Stimulated activated CD8-positive, alpha-beta memory T cell treated with anti-CD3 and anti-CD28 coated beads, Interleukin-2, amount 100 ng/mL, for 1 hour (primary cell): ENCODE measurements around the gene LTA4H.
"Not testable (repeated sequence)": the region's sequence is repeated elsewhere in the genome, so short reads cannot be mapped to it uniquely, and the experiment has no call there.

Experiments used
- DNase-seq, 2 donors: peaks; one replicate each; pipeline ENCODE4 v3.0.0-alpha.2; 2020; ENCODE audit warnings: low read depth in 2 of 2

The LTA4H gene

DNA sequence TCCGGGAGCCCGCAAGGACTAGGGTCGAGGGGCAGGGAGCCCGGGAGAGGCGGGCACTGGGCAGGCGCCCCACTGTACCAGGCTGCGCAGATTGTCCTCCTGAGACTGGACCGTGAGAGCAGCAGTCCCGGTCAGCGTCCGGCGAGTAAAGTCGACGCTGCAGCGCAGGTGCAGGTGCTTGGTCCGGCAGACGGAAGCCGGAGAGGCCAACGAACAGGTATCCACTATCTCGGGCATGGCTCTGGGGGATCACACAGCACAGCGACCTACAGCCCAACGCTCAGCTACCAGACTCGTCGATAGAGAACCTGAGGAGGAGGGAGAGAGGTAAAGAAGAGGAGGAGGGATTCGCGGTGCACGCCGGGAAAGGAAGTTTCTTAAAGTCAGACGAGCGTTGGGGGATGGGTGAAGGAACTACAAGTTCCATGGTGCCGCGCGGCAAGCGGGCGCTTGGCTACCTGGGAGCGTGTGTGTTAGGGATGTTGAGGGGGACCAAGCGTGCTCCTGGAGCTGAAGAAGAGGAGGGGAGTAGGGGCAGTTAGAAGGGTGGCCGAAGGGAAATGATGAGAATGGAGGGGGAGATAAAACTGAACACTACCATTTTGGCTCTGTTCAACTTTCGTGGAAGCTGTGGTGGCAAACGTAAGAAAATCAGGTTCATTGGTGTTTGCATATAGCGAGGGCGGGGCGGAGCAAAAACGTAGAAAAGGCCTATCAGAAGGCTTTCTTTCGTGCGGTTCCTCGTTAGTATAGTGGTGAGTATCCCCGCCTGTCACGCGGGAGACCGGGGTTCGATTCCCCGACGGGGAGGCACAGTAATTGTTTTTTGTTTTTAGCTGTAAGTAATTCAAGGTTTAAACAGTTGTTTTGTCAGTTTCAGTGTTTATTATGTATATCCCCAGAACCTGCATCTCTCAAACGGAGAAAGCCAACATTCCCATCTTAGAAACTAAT lies at the start of gene LTA4H:
TSS of gene LTA4H (minus strand) at position 305 of the 954 bp plus-strand sequence. CDS start at position 237, 68 bp downstream.
- peak; percentile 90 to 94 for DNase-seq

DNA sequence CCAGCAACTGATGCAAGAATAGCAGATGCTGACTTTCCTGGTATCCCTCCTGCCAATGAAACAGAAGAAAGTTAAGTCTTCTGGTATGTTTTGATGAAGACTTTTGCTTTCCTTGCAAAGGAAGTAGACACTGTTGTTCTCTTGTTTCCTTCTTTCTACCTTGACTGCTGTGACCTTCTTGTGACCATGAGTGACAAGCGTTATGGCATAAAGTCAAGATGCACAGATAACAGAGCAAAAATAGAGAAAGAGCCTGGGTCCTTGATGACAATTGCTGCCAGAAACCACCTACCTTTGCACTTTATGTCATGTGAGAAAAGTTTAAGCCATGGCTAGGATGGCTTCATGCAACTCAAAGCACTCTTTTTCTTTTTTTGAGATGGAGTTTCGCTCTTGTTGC lies 49.2 kb upstream of the LTA4H start:
- DNase-seq: no peak

DNA sequence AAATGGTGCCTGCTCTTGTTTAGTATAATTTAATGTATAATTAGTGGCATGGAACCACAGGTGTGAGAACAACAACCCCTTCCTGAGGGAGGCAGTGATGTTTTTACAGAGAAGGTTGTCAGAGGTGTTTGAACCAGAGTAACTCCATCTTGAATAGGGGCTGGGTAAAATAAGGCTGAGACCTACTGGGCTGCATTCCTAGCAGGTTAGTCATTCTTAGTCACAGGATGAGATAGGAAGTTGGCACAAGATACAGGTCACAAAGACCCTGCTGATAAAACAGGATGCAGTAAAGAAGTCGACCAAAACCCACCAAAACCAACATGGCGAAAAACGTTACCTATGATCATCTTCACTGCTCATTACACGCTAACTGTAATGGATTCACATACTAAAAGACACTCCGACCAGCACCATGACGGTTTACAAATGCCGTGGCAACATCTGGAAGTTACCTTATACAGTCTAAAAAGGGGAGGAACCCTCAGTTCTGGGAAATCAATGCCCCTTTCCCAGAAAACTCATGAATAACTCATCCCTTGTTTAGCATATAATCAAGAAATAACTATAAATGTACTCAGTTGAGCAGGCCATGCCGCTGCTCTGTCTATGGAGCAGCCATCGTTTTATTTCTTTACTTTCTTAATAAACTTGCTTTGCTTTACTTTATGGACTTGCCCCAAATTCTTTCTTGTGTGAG lies 47.8 kb upstream of the LTA4H start:
- no peak for DNase-seq

DNA sequence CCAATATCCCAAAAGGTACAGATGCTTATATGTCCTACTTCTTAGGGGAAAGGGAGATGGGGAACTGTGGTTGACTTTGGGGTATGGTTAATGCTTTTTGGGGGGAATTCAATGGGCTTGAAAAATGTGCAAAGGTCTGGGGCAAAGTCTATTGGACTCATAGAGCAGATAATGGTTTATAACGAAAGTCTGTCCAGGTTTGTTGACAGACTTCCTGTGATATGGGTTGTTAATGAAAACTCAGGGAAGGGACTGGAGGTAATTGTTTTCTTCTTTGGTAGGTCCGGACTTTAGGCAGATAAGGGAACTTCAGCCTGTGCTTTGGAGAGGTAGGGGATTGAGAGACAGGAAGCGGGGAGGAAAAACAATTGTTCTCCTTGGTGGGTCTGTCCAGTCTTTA lies 46.2 kb upstream of the LTA4H start:
- DNase-seq: no peak

DNA sequence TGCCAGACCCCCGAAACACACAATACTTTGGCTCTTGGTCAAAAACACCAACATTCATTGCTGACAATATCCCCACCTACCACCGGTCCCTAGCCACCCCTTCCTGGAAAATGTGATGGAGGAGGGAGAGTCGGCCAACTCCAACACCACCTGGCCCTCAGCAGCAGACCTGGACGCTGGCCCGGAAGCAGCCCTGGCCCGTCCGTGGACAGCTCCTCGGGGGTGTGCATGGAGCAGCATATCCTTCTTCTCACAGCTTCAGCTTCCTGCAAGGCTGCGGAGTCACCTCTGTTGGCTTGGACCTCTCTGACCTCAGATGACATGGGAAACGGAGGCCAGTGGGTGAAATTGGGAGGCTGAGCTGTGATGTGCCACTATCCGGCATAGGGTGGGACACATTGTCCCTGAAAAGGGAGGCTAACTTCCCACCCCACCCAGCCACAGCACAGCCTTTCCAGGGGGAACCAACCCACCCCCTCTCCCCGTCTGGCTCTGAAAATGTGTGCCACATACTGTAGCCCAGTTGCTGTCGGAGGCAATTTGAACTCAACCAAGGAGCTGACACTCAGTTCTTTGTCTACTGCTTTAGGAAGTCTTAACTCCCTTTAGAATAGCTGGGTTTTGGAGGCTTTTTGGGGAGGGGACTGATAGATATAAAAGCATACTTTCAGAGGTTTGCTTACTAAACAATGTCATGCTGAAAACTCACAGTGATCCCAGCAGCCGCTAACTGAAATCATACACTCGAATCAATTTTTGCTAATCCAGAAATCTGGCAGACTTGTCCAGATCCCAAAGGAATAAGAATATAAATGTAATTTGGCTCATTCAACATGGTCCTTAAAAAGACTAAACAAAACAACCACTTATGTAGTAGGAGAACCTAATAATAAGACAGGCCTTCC lies 43.1 kb upstream of the LTA4H start:
- no peak for DNase-seq

DNA sequence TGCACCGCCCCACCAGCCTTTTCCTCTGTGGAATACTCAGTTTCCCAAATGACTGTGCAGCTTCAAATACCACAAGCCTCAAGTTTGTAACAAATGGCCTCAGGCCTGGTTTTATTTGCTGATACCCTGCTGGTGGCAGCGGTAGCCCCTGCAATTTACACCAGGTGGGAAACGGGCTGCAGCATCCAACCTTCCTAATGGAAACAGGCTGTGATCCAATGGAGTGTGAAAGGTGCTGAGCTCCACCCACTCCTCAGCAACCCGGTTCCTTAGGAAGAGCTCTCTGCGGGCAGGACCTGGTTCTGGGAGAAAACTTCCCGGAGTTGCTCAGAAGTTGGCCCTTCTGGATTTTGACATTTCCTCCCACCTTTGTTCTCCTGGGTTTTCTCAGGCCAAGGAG lies 41.7 kb upstream of the LTA4H start:
- no peak for DNase-seq

DNA sequence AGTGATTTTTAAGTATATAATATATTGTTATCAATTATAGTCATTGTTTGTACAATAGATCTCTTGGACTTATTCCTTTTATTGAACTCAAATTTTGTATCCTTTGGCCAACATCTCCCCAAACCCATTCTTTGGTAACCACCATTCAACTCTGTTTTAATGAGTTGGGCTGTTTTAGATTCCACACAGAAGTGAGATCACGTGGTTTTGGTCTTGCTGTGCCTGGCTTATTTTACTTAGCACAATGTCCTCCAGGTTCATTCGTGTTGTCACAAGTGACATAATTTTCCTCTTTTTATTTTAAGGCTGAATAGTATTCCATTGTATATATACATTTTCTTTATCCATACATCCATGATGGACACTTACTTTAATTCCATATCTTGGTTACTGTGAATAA lies 40.2 kb upstream of the LTA4H start:
- no peak for DNase-seq

DNA sequence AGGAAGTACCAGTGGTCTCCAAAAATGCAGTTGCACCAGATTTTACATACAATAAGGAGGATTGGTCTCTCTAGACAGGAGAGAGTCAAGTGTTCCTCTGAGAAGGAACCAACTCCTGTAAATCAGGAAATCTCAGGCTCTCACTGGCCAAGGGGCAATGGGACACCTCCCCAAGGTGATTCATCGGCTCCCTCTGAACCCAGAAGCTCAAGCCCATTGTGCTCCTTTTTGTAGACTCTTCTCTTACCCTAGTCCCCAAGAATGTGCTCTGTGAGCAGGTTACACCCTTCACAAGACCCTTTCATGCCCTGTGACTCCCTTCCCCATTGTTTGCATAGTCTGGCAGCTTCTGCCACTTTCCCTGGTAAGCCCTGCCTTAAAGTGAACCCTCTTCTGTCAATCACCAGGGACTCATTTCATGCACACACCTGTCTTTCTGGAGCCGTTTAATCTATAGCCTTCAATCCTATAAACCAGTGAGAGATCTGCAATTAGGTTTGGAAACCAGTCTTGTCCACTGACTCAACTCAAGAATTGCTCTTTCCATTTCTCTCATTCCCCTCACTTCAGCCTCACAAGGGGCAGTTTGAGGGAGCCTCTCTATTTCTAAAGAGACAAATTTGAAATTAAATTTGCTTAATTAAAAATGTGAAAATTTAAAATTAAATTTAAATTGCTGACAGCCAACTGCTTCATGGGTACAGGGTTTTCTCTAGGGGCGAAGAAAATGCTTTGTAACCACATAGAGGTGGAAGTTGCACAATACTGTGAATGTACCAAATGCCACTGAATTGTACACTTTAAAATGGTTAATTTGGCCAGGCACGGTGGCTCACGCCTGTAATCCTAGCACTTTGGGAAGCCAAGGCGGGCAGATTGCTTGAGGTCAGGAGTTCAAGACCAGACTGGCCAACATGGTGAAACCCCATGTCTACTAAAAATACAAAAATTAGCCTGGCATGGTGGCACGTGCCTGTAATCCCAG lies 38.3 kb upstream of the LTA4H start:
- DNase-seq: no peak

DNA sequence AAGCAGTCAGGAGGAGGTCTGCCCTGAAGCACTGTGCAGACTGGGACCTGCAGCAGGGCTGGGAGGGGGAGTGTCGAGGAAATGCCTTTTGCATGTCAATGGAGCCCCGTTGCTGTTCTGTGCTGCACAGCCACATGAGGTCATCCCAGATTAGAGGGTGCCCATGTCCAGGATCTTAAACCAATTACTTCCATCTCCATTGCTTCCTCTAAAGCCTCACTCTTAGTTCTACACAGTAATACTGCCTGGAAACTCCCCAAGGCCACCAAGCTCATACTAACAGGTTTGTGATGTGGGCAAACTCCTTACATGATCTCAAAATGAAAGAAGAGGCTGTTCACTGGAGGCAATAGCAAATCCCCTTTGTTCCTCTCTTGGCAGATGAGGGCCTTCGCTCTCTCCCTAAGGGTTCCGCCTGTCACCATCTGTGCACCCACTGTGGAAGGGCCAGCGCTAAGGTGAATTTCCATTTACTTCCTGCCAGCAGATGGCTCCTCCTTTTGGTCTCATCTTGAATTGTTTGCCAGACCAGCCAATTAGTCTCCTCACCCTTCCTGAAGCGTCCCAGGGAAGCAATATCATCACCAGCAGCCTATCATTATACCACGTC lies 35.4 kb upstream of the LTA4H start:
- DNase-seq: no peak

DNA sequence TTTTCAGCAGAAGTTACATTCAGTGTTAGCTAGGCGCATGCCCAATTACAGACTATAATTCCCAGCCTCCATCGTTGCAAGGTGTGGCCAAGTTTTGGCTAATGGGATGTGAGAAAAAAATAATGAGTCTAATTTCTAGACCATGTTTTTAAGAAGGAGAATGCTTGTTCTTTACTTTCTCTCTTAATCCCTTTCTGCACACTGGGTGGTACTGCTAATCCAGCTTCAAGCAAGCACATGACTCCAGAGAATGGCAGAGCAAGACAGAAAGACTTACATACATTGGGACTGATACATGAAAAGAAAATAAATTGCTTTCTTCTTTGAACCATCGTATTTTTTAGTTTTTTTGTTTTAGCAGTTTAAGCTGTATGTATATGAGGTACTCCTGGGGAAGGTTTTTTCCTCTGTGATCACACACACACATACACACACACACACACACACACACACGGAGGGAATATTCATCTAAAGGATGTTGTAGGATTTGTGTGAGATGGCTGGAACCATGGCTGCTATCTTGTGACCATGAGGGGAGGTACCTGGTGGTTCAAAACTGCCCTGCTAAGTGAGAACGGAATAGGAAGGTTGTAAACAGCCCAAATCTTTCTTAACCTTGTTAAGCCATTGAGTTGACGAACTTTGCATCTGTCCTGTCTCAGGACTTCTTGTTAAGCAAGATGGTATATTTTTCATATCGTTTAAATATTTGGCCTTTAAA lies 34.3 kb upstream of the LTA4H start:
- no peak for DNase-seq

DNA sequence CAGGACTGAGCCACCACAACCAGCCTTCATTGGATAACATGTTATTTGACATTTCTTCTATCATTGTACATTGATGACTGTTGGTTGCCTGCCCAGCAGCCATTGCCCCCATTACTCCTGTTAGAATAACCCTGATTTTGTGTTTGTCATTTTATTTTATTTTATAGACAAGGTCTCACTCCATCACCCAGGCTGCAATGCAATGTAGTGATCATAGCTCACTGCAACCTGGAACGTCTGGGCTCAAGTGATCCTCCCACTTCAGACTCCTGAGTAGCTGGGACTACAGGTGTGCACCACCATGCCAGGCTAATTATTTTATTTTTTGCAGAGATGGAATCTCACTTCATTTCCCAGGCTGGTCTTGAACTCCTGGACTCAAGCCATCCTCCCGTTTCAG lies 33.2 kb upstream of the LTA4H start:
- DNase-seq: no peak

DNA sequence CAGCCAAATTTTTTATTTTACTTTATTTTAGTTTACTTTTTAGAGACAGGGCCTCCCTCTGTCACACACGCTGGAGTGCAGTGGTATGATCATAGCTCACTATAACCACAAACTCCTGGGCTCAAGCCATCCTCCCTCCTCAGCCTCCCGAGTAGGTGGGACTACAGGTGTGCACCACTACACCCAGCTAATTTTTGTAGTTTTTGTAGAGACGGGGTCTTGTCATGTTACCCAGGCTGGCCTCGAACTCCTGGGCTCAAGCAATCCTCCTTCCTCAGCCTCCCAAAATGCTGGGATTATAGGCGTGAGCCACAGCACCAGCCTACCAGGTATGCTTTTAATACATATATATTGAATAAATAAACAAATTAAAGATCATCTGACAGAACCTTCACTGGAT lies 32.7 kb upstream of the LTA4H start:
- DNase-seq: no peak

DNA sequence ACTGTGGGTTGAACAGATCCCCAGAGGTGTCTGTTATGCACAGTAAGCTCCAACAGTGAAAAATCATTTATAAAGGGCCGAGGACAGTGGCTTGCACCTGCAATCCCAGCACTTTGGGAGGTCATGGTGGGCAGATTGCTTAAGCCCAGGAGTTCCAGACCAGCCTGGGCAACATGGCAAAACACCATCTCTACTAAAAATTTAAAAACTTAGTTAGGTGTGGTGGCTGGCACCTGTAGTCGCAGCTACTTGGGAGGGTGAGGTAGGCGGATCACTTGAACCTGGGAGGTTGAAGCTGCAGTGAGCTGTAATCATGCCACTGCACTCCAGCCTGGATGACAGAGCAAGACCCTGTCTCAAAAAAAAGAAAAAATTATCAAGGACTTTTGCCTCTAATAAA lies 30.4 kb upstream of the LTA4H start:
- not testable (repeated sequence) for DNase-seq

DNA sequence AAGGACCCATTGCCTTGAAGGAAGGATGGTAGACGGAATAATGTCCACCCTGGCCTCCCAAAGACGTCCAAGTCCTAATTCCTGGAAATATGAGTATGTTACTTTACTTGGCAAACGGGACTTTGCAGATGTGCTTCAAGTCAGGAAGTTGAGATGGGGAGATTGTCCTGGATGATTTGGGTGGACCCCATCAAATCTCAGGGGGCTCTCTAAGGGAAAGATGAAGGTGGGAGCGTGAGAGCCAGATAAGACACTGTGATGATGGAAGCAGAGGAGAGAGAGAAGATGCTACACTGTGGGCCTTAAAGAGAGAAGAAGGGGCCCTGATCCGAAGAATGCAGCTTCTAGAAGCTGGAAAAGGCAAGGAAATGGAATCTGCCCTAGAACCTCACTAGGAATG lies 29.6 kb upstream of the LTA4H start:
- no peak for DNase-seq

DNA sequence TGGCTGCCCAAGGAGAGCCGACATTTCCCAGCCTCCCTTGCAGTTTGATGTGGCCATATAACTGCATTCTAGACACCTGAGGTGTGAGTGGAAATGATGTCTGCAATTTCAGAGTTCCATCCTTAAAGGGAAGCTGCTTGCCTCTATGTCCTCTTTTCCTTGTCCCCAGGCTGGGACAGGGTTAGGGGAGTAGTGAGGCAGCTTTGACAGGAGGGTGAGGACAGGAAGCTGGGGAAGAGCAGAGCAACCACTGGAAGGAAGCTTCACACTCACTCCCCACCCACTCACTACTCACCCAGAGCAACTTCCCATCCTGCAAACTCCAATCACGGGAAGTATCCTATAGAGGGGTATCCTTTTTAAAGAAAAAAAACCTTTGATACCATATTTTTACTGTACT lies 28.9 kb upstream of the LTA4H start:
- no peak for DNase-seq

DNA sequence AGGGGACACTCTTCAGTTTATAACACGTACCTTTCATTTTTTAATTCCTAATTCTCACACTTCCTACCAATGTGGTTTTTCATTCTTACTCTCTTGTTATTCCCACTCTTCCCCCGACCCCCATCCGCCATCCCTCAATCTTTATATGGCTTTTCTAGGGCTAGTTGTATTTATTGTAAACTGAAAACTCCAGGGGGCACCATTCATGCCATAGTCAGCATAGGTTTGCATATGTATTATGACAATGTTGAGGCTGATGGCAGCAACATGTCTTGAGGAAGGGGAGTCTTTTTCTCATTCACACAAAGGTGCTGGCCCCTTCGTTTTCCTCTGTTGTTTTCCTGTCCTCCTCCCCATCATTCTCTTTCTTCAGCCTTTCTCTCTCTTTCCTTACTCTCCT lies 27.7 kb upstream of the LTA4H start:
- no peak for DNase-seq

DNA sequence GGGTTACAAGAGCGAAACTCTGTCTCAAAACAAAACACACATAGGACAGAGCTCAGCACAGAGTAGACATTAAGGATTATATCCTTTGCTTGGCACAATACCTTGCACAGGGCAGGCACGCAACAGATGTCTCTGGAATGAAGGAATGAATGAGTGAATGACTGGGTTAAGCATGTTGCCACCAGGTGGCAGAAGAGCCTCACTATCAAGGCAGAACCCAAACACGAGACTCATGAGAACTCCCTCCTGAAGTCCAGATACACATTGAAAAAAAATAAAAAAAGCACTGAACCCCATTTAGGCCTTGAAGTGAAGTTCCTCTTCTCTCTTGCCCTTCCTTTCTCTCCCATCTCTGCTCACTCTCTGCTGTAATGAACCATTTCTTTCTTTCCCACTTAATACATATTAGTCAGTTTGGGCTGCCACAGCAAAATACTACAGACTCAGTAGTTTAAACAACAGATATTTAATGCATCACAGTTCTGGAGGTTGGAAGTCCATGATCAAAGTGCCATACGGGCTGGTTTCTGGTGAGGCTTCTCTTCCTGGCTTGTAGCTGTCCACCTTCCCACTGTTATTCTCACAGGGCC lies 26.6 kb upstream of the LTA4H start:
- DNase-seq: peak; percentile 55 to 56

DNA sequence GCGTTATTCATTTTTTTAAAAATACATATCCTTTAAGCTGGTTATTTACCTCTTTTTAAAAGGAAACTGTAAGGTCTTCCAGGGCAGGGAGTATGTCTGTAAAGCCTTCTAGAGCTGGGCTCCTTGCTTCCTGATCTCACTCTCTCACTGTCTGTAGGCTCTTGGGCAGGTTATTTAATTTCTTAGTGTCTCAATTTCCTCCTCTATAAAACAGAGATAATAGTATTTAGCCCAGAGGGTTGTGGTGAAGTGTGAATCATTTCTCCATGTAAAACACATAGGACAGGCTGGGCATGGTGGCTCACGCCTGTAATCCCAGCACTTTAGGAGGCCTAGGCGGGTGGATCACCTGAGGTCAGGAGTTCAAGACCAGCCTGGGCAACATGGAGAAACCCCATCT lies 25.9 kb upstream of the LTA4H start:
- DNase-seq: no peak

DNA sequence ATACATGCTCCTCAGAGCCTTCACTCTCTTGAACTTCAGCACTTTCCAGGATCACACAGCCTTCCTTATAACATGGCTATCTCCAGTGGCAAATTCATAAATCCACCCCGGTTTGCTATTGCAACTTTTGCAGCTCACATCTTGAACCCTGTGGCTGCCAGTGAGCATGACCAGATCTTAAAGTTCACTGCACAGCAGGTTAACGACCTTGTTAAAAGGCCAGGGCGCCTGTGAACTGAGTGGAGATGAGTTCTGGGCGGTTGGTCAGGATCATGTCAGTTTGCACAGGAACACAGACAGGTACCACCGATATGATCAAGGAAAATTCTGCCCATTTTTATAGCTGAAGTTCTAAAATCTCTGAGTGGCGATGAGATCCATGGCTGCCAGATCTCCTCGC lies 24.7 kb upstream of the LTA4H start:
- DNase-seq: no peak
